Keratinocyte (primary cell): Measurements from ENCODE around the gene KLHL6. TPM values are rescaled to one million over a fixed set of nuclear protein-coding genes. Genes with fewer than 3 reads are reported as not detected.

Source experiments
- DNase-seq: peaks from one replicate; pipeline ENCODE4 v3.0.0-alpha.2; 2011; ENCODE audit warnings: low read depth, missing footprints, low spot score
- FAIRE-seq: peaks from 2 replicates; lab custom pipeline; 2011; peaks lifted over from hg19 to GRCh38; lab: Jason Lieb, UNC
- H2AFZ ChIP-seq: 2 replicates; pipeline ENCODE4 v1.6.0; 2012; ENCODE audit warnings: low read length, control low read depth, inconsistent platforms; ENCODE audit not compliant: control insufficient read depth
- H3K27ac ChIP-seq: 2 replicates; pipeline ENCODE4 v1.5.1; 2011; ENCODE audit warnings: low read length; ENCODE audit not compliant: control insufficient read depth, insufficient read depth
- H3K27me3 ChIP-seq: 3 replicates; pipeline ENCODE4 v1.6.0; 2011; ENCODE audit warnings: low read length; ENCODE audit not compliant: control insufficient read depth, insufficient read depth; ENCODE audit errors: extremely low read depth
- H3K36me3 ChIP-seq, 2 experiments: 2 replicates in 1 of 2; 3 replicates in 1 of 2; pipeline ENCODE4 v1.5.1; 2011; ENCODE audit warnings: low read length in 2 of 2, mild to moderate bottlenecking in 1 of 2; ENCODE audit not compliant: control insufficient read depth in 2 of 2, insufficient read depth in 2 of 2; ENCODE audit errors: extremely low read depth in 1 of 2
- H3K4me1 ChIP-seq: 3 replicates; pipeline ENCODE4 v1.5.1; 2011; ENCODE audit warnings: low read length; ENCODE audit not compliant: control insufficient read depth, insufficient read depth; ENCODE audit errors: extremely low read depth
- H3K4me2 ChIP-seq: 3 replicates; pipeline ENCODE4 v1.6.0; 2011; ENCODE audit warnings: low read depth, low read length; ENCODE audit not compliant: control insufficient read depth, insufficient read depth; ENCODE audit errors: extremely low read depth
- H3K4me3 ChIP-seq, 3 experiments: fragments of 200-600 bp in 1 of 3; sonication (generic) in 1 of 3; 2 replicates in 2 of 3; 3 replicates in 1 of 3; pipeline ENCODE4 v1.5.1; 2011 to 2016; ENCODE audit warnings: low read length in 3 of 3, mild to moderate bottlenecking in 3 of 3, control low read depth in 2 of 3, inconsistent platforms in 1 of 3, low read depth in 1 of 3, mixed read lengths in 1 of 3, mixed run types in 1 of 3, moderate library complexity in 1 of 3; ENCODE audit not compliant: control insufficient read depth in 2 of 3, insufficient read depth in 2 of 3; ENCODE audit errors: extremely low read depth in 1 of 3
- H3K79me2 ChIP-seq: 2 replicates; pipeline ENCODE4 v1.6.0; 2012; ENCODE audit warnings: low read length; ENCODE audit not compliant: control insufficient read depth, insufficient read depth
- H3K9ac ChIP-seq: 3 replicates; pipeline ENCODE4 v1.6.0; 2011; ENCODE audit warnings: low read length; ENCODE audit not compliant: control insufficient read depth, insufficient read depth; ENCODE audit errors: extremely low read depth
- H3K9me1 ChIP-seq: 3 replicates; pipeline ENCODE4 v1.6.0; 2011; ENCODE audit warnings: low read length; ENCODE audit not compliant: control insufficient read depth, insufficient read depth; ENCODE audit errors: extremely low read depth
- H3K9me3 ChIP-seq: 2 replicates; pipeline ENCODE4 v1.5.1; 2012; ENCODE audit warnings: low read depth, low read length; ENCODE audit not compliant: control insufficient read depth
- H4K20me1 ChIP-seq: 3 replicates; pipeline ENCODE4 v1.6.0; 2011; ENCODE audit warnings: low read length; ENCODE audit not compliant: control insufficient read depth, insufficient read depth; ENCODE audit errors: extremely low read depth
- CTCF ChIP-seq, 3 experiments: IDR thresholded peaks in 1 of 3; conservative IDR thresholded peaks in 1 of 3; optimal IDR thresholded peaks in 1 of 3; 2 replicates in 2 of 3; 3 replicates in 1 of 3; pipeline versions ENCODE3 to v1.5.1; 2011; ENCODE audit warnings: low read length in 3 of 3, mild to moderate bottlenecking in 3 of 3, moderate library complexity in 2 of 3, control low read depth in 1 of 3, inconsistent platforms in 1 of 3; ENCODE audit not compliant: insufficient read depth in 2 of 3; ENCODE audit errors: extremely low read depth in 1 of 3
- EZH2 ChIP-seq: IDR thresholded peaks from one replicate; pipeline ENCODE4 v1.6.1; 2012; ENCODE audit warnings: inconsistent platforms, mild to moderate bottlenecking, low read length, moderate library complexity
- dilution Hi-C: fragments of 300-500 bp; cut with MboI; formaldehyde crosslinking; loops from one replicate; pipeline ENCODE4 v1.7.0; 2020; ENCODE audit warnings: low sequenced_read_pairs; ENCODE audit not compliant: extremely low pct_ligation_motif_present
- polyA plus RNA-seq, 5 experiments: library from polyadenylated mRNA; depleted of rRNA in 3 of 5; stranded (reverse) in 3 of 5; stranded (forward) in 1 of 5; unstranded in 1 of 5; fragments of >200 nt; gene quantifications; 1 replicate in 1 of 5; 2 replicates in 3 of 5; 3 replicates in 1 of 5; pipeline versions ENCODE4 v1.2.1 to v1.2.3, GENCODE V29; 2011 to 2012; ENCODE audit warnings: missing spikeins in 2 of 5, low read depth in 1 of 5, low replicate concordance in 1 of 5

The KLHL6 gene
- polyA plus RNA-seq, 1 donor (not counting 4 experiments of a cell fraction or from before 2014, with no cell fraction given): 0.10 TPM

- dilution Hi-C loops: no loop called here
- Histone ChIP-seq H4K20me1 (no peaks in the 10 kb centered on the region), H3K9me1 (no peaks in the 10 kb centered on the region), H3K27me3 (no peaks in the 10 kb centered on the region), H2AFZ (no peak overlapping the region), H3K79me2 (no peaks in the 10 kb centered on the region), H3K36me3 (no peaks in the 10 kb centered on the region), H3K27ac (peak overlapping the region; percentile 2), H3K4me2 (peak overlapping the region; percentile 20), H3K4me3 (no peak overlapping the region), H3K4me1 (peaks cover 49% of the 10 kb centered on the region), H3K9me3 (no peaks in the 10 kb centered on the region), H3K9ac (no peak overlapping the region)
- DNase-seq (no peak), FAIRE-seq (peak; percentile 78)
- TF ChIP-seq CTCF (optimal IDR thresholded peaks at IDR 0.05 in 1 of 3, IDR thresholded peaks at IDR 0.05 in 1 of 3, conservative IDR thresholded peaks at IDR 0.05 in 1 of 3; ENCODE audit: extremely low read depth in 1 of 3, insufficient read depth in 2 of 3, low read length in 3 of 3) (no peak), EZH2 (no peak)
Observed at GRCh38 chr3:183489455-183490210, 65.9 kb downstream of the KLHL6 start.

GRCh38 chr3:183488343-183488742, 67.2 kb downstream of the KLHL6 start:
- DNase-seq: no peak
- no peaks in the 10 kb centered on the region for H3K9me3 ChIP-seq
- H3K9me1 ChIP-seq: no peaks in the 10 kb centered on the region
- H3K36me3 ChIP-seq: no peaks in the 10 kb centered on the region
- no peak for FAIRE-seq
- H3K9ac ChIP-seq: no peak overlapping the region
- H3K27ac ChIP-seq: no peak overlapping the region
- H2AFZ ChIP-seq: no peak overlapping the region
- no peaks in the 10 kb centered on the region for H3K27me3 ChIP-seq
- H3K4me1 ChIP-seq: peaks cover 43% of the 10 kb centered on the region
- no peaks in the 10 kb centered on the region for H4K20me1 ChIP-seq
- no peak overlapping the region for H3K4me2 ChIP-seq
- no peaks in the 10 kb centered on the region for H3K79me2 ChIP-seq
- TF ChIP-seq CTCF (optimal IDR thresholded peaks at IDR 0.05 in 1 of 3, IDR thresholded peaks at IDR 0.05 in 1 of 3, conservative IDR thresholded peaks at IDR 0.05 in 1 of 3; ENCODE audit: extremely low read depth in 1 of 3, insufficient read depth in 2 of 3, low read length in 3 of 3): no peak
- TF ChIP-seq EZH2: no peak
- dilution Hi-C loops: no loop called here
- no peak overlapping the region for H3K4me3 ChIP-seq
